ENCODE data around the gene MPEG1.
A peak's percentile ranks its signal among the peaks of the same experiment; 100 is the strongest.

The MPEG1 gene

GRCh38 chr11:59187587-59187986, 25.1 kb downstream of the MPEG1 start:
- FAIRE-seq (no peak), DNase-seq (ENCODE audit: insufficient read length, low spot score) (no peak)
- TF ChIP-seq POLR2A (IDR thresholded peaks at IDR 0.05; ENCODE audit: low read depth, low read length), result no peak

- FAIRE-seq (no peak), DNase-seq (ENCODE audit: insufficient read length, low spot score) (no peak)
- no peak for TF ChIP-seq POLR2A (IDR thresholded peaks at IDR 0.05; ENCODE audit: low read depth, low read length)
Measured at GRCh38 chr11:59187035-59187434, 25.7 kb downstream of the MPEG1 start.

DNA sequence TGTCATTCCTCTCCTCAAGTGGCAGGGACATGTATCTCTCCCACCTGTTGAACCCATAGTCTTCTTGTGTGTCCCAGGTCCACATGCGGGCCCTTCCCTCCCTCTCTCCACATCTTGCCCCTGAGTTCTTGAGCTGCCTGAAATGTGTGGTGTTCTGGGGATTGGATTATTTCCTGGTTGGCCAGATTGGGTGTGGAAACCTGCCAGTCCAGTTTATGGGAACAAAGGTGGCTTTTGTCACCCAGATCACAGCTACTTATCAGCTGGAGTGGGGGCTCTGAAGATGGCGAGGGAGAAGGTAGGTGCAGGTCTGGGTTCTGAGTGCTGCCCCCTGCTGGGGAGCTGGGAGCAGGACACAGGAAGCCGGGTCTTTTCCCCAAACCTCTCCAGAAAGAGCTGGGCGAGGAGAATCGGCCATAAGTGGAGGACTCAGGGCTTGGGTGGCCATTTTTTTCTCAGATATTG, 26.6 kb downstream of the MPEG1 start:
- no peak for TF ChIP-seq POLR2A (IDR thresholded peaks at IDR 0.05; ENCODE audit: low read depth, low read length)
- DNase-seq (ENCODE audit: insufficient read length, low spot score) (peak; percentile 50), FAIRE-seq (no peak)

DNA sequence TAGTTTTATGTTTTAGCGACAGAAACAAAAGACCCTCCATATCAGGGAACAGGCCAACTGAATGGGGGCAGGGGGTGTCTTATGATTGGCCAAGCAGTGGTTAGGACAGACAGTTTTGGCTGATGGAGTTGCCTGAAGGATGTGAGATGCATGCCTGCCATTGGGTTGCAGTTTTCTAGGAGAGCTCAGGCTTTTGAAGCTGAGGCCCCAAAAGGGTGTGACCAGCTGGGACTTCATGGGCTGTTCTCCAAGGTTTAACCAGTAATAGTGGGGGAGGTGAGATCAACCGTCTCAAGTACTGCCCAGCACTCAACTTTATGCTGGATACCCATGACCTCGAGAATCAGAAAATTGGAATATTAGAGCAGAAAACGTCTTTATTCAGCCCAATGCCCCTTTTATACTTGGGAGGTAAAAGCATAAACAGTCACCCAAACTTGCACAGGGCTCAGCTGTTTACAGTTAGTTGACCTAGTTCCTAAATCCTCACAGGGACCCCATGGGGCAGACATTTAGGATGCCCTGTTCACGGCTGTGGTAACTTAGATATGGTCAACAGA, 27.3 kb downstream of the MPEG1 start:
- FAIRE-seq (no peak), DNase-seq (ENCODE audit: insufficient read length, low spot score) (no peak)
- no peak for TF ChIP-seq POLR2A (IDR thresholded peaks at IDR 0.05; ENCODE audit: low read depth, low read length)

GRCh38 chr11:59184691-59185339, 27.9 kb downstream of the MPEG1 start:
- FAIRE-seq (no peak), DNase-seq (ENCODE audit: insufficient read length, low spot score) (no peak)
- no peak for TF ChIP-seq POLR2A (IDR thresholded peaks at IDR 0.05; ENCODE audit: low read depth, low read length)

GRCh38 chr11:59183771-59184170, 29.0 kb downstream of the MPEG1 start:
- no peak for TF ChIP-seq POLR2A (IDR thresholded peaks at IDR 0.05; ENCODE audit: low read depth, low read length)
- DNase-seq (ENCODE audit: insufficient read length, low spot score) (no peak), FAIRE-seq (no peak)

DNA sequence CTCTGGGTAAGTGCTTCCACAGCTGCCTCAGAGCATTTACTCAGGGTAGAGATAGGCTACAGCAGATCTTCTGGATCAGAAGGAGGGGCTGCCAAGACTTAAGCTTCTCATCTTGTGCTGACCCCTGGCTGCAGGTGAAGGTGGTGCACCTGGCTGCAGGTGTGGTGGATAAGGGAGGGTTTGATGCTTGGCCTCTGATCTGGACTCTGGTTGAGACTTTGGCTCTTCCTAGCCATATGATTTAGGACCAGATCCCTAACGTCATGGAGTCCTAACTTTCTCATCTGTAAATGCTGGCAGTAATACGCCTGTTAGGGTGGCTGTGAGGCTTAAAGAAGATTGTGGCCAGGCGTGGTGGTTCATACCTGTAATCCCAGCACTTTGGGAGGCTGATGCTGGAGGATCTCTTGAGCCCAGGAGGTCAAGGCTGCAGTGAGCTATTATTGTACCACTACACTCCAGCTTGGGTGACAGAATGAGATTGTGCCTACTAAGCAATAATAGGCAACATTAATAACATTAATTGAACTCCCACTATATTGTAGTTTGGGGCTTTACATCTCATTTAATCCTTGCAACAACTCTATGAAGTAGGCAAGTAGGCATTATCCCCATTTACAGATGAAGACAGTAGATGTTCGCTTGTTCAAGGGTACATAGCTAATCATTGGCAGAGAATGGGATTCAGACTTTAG, 30.1 kb downstream of the MPEG1 start:
- TF ChIP-seq POLR2A (IDR thresholded peaks at IDR 0.05; ENCODE audit: low read depth, low read length), result no peak
- FAIRE-seq (no peak), DNase-seq (ENCODE audit: insufficient read length, low spot score) (no peak)

DNA sequence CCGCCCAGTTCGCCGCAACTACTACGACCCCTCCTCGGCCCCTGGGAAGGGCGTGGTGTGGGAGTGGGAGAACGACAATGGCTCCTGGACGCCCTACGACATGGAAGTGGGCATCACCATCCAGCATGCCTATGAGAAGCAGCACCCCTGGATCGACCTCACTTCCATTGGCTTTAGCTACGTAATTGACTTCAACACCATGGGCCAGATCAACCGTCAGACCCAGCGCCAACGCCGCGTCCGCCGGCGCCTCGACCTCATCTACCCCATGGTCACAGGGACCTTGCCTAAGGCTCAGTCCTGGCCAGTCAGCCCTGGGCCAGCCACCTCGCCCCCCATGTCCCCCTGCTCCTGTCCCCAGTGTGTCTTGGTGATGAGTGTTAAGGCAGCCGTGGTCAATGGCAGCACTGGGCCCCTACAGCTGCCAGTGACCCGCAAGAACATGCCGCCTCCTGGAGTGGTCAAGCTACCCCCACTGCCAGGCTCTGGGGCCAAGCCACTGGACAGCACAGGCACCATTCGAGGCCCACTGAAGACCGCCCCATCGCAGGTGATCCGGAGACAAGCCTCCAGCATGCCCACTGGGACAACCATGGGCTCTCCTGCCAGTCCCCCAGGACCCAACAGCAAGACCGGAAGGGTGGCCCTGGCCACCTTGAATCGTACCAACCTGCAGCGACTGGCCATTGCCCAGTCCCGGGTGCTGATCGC, 30.8 kb downstream of the MPEG1 start:
- no peak for TF ChIP-seq POLR2A (IDR thresholded peaks at IDR 0.05; ENCODE audit: low read depth, low read length)
- no peak for DNase-seq (ENCODE audit: insufficient read length, low spot score)
- no peak for FAIRE-seq

- FAIRE-seq, result no peak
- DNase-seq (ENCODE audit: insufficient read length, low spot score), result no peak
- no peak for TF ChIP-seq POLR2A (IDR thresholded peaks at IDR 0.05; ENCODE audit: low read depth, low read length)
Measured at GRCh38 chr11:59180907-59181306, 31.8 kb downstream of the MPEG1 start.

DNA sequence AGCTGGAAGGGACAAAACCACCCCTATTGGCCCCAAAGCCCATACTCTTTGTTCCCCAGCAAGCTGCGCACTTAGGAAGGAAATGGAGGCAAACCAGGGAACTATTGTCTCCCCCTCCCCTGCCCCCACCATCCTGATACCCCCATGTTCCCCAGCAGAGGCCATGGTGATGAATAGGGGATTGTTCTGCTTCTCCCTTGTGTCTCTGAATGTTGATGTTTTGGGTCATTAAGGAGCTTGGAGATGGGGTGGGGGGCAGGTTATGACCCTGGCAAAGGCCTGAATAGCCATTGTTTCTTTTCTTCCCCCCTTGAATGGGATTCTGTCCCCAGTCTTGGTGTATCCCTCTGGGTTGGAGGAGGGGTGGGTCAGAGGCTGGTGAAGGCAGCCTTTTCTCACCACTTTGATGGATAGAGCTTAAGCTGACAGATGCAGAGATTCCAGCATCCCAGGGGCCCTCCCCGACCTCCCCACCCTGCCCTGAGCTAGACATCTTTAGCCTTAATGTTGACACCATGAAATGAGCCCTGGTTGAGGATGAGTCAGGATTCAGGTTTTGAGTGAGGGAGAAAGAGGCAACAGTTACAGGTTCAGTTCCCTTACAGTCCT, 32.5 kb downstream of the MPEG1 start:
- DNase-seq (ENCODE audit: insufficient read length, low spot score), result no peak
- no peak for FAIRE-seq
- TF ChIP-seq POLR2A (IDR thresholded peaks at IDR 0.05; ENCODE audit: low read depth, low read length), result no peak

DNA sequence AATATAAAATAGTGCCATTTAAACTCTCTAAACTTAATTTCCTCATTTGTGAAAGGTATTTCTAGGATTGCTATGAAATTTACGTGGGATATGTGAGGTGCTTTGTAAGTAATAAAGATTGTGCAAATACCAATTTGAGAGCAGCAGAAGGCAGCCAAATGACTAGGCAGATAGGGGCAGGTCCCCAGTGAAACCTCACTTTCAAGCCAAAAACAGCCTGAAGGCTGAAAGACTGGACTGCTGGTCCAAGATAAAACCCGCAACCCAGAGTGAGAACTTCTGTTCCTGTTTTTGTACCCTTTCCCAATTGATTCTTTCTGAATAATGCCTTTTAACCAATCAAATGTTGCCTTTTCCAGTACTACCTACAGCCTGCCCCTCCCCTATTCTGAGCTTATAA, 33.6 kb downstream of the MPEG1 start:
- TF ChIP-seq POLR2A (IDR thresholded peaks at IDR 0.05; ENCODE audit: low read depth, low read length), result no peak
- no peak for FAIRE-seq
- DNase-seq (ENCODE audit: insufficient read length, low spot score), result no peak

DNA sequence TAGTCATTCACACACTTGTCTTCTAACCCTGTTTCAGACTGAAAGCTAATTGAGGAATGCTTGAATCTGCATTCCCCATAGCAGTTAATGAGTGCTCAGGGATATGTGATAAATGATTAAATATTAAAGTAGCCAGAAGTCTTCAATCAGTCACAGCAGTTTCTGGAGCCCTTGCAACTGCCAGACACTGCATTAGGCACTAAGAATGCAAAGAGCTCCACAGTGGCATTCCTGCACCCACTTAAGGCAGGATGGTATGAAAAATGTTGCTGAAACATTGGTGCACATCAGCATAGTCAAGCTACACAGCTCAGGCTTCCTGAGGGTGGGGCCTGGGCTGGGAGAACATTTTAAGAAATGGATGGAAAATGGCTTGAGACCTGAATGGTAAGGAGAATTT, 34.3 kb downstream of the MPEG1 start:
- DNase-seq (ENCODE audit: insufficient read length, low spot score) (no peak), FAIRE-seq (no peak)
- TF ChIP-seq POLR2A (IDR thresholded peaks at IDR 0.05; ENCODE audit: low read depth, low read length), result no peak

DNA sequence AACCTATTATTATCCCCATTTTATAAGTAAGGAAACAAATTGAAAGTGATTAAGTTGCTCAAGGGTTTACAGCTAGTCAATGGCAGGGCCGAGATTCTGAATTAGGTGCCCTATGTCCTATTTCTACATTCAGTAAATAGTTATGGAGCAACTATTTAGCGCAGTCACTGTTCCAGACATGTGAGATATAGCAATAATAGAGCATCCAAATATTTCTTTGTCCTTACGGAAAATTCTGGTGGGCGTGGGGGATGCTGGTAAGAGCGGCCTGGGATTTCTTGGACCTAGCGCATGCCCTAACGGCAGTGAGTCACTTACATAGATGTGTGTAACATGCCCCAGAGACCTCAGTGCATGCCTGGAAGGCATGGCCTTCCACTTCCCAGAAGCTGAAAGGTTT, 36.4 kb downstream of the MPEG1 start:
- no peak for FAIRE-seq
- no peak for DNase-seq (ENCODE audit: insufficient read length, low spot score)
- no peak for TF ChIP-seq POLR2A (IDR thresholded peaks at IDR 0.05; ENCODE audit: low read depth, low read length)

DNA sequence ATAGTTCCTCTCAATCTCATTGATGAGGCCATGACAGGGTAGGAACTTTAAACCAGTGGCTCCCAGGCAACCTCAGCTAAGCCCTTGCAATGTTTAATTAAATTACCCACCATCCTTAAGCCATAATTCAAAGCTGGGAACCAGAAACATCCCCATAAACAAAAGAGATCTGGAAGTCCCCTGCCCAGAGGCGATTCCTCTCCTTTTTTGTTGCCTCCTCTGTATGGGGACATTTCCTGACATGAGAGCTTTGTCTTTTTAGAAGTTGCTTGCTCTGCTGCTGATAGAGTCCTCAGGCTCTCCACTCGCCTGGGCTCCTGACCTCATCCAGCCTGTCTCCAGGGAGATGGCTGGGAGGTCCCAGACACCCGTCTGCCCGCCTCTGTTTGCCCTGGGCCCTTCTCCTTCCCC, 37.6 kb downstream of the MPEG1 start:
- FAIRE-seq (no peak), DNase-seq (ENCODE audit: insufficient read length, low spot score) (no peak)
- no peak for TF ChIP-seq POLR2A (IDR thresholded peaks at IDR 0.05; ENCODE audit: low read depth, low read length)

Measured in H54 (cell line).